Psoas muscle (tissue), 8 donors: ENCODE results near the gene VAV3. TPM values are rescaled to one million over a fixed set of nuclear protein-coding genes. Genes with fewer than 3 reads are reported as not detected.

Source experiments
- ATAC-seq, 4 donors: fragments of 200-7000 bp; cut with Tn5 transposase; one replicate each; pipeline ENCODE4 v1.9.1; 2020; ENCODE audit warnings: moderate library complexity in 3 of 4, mild to moderate bottlenecking in 2 of 4
- DNase-seq, 2 donors: peaks; one replicate each; pipeline ENCODE4 v3.0.0-alpha.2; 2020
- H3K27ac ChIP-seq: fragments of 200-600 bp; one replicate; pipeline ENCODE4 v1.8.0; 2022
- H3K27me3 ChIP-seq, 3 donors: fragments of 200-600 bp in 1 of 3; one replicate each; pipeline versions ENCODE4 v1.6.1 to v1.8.0; 2013 to 2022; ENCODE audit warnings: low read length in 2 of 3, mild to moderate bottlenecking in 2 of 3, moderate library complexity in 1 of 3; ENCODE audit not compliant: insufficient read depth in 3 of 3
- H3K36me3 ChIP-seq, 2 donors: fragments of 200-600 bp in 1 of 2; one replicate each; pipeline versions ENCODE4 v1.6.1 to v1.8.0; 2013 to 2022; ENCODE audit warnings: low read depth in 1 of 2, mild to moderate bottlenecking in 1 of 2, moderate library complexity in 1 of 2; ENCODE audit not compliant: insufficient read depth in 1 of 2
- H3K4me1 ChIP-seq: fragments of 200-600 bp; one replicate; pipeline ENCODE4 v1.8.0; 2022
- H3K4me3 ChIP-seq: fragments of 200-600 bp; one replicate; pipeline ENCODE4 v1.8.0; 2022; ENCODE audit warnings: mild to moderate bottlenecking
- H3K9me3 ChIP-seq: fragments of 200-600 bp; one replicate; pipeline ENCODE4 v1.8.0; 2022
- WGBS, 3 donors: extraction: QIAGEN DNeasy Blood & Tissue Kit; methylation state at CpG; one replicate each; pipeline versions ENCODE4 v1.1.6 to v1.1.7; 2013; 5-methylcytosine and 5-hydroxymethylcytosine counted together
- intact Hi-C, 2 donors: fragments of 100-400 bp; cut with DNase I; formaldehyde crosslinking; loops; one replicate each; pipeline versions ENCODE4 v1.11.0 to v1.14.2; 2022
- polyA plus RNA-seq, 3 donors: library from polyadenylated mRNA; stranded (reverse); fragments of 200-250 nt; gene quantifications; one replicate each; pipeline ENCODE4 v1.2.3, GENCODE V29; 2013
- total RNA-seq, 4 donors: library from RNA; stranded (reverse); fragmentation: NEBNext Ultra II Directional in 2 of 4; extraction: Animal tissue kit (Norgen Biotek cat#: 25700) in 2 of 4; gene quantifications; one replicate each; pipeline versions ENCODE4 v1.2.1 to v1.2.4, GENCODE V29; 2021 to 2023
- TF ChIP-seq, protein P1 (sequence below): fragments of 200-600 bp; IDR thresholded peaks from one replicate; pipeline ENCODE4 v1.8.0; 2022; ENCODE audit warnings: antibody characterized with exemption
- donor health status: healthy with polysubstance abuse.
- donor health status: DM: no; HTN: no; CAD: no; lungs with moderate emphysema.
- donor health status: Bipolar disorder and iron deficiency.
- donor health status: healthy.
- donor health status: DM: yes; HTN: yes; CAD: no.
- donor health status: DM: no; HTN: no; CAD: no.
- donor health status: DM: no; HTN: no; CAD: no.
- donor health status: DM: yes; HTN: yes; CAD: no.

The VAV3 gene
- total and polyA plus RNA-seq, 7 donors = 0.28 to 1.7 (median 0.72) TPM

DNA sequence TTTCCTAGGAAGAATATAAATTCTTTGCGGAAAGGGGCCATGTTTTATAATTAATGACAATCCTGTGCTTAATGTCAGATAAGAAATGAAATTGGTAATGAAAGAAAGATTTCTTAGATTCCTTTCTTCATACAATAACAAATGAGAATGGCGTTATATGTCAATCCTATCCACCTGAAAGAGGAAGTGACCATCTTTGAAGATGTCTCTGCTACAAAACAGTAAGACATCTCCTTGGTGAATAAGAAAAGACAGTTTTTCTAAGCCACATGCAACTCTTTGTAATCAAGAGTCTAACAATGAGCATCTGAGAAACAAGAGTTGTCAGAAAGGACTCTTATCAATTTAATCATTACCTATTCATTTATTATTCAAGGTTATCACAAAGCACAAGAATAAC lies 286.0 kb downstream of the VAV3 start:
- TF ChIP-seq, protein P1, sequence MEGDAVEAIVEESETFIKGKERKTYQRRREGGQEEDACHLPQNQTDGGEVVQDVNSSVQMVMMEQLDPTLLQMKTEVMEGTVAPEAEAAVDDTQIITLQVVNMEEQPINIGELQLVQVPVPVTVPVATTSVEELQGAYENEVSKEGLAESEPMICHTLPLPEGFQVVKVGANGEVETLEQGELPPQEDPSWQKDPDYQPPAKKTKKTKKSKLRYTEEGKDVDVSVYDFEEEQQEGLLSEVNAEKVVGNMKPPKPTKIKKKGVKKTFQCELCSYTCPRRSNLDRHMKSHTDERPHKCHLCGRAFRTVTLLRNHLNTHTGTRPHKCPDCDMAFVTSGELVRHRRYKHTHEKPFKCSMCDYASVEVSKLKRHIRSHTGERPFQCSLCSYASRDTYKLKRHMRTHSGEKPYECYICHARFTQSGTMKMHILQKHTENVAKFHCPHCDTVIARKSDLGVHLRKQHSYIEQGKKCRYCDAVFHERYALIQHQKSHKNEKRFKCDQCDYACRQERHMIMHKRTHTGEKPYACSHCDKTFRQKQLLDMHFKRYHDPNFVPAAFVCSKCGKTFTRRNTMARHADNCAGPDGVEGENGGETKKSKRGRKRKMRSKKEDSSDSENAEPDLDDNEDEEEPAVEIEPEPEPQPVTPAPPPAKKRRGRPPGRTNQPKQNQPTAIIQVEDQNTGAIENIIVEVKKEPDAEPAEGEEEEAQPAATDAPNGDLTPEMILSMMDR = no peak
- no peaks in the 10 kb centered on the region for H3K27me3 ChIP-seq
- H3K9me3 ChIP-seq = peaks cover 11% of the 10 kb centered on the region
- H3K36me3 ChIP-seq = no peaks in the 10 kb centered on the region
- no peak overlapping the region for H3K27ac ChIP-seq
- intact Hi-C loops = no loop called here
- H3K4me1 ChIP-seq = no peaks in the 10 kb centered on the region
- WGBS, 3 donors = 92 to 94% (median 92%) methylated on average over 2 of the region's 2 CpGs
- ATAC-seq (no peak), DNase-seq (no peak)
- no peak overlapping the region for H3K4me3 ChIP-seq

DNA sequence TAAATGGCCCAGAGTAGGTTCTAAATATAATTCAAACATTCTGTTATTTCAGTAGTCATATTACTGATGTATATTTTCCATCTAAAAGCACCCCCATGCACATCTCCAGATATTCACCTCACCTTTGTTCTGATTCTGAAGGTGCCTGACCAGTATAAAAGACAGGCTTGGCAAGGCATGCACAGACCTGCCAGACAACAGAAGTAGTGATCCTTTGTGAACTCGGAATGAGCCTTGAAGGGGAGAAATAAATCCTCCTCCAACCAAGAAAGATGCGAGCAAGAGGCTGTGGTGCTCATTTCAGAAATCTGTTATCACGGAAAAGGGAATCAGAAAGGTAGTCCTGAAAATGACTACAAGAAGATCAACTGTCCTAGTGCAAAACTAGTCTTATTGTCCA lies 287.3 kb downstream of the VAV3 start:
- Histone ChIP-seq H3K4me1 (no peaks in the 10 kb centered on the region), H3K4me3 (no peak overlapping the region), H3K27ac (no peak overlapping the region), H3K9me3 (peaks cover 11% of the 10 kb centered on the region), H3K27me3 (no peaks in the 10 kb centered on the region), H3K36me3 (no peaks in the 10 kb centered on the region)
- DNase-seq = no peak
- intact Hi-C loops = no loop called here
- ATAC-seq = no peak
- WGBS, 3 donors = 73 to 78% (median 75%) methylated on average over 3 of the region's 3 CpGs
- TF ChIP-seq, protein P1 = no peak

DNA sequence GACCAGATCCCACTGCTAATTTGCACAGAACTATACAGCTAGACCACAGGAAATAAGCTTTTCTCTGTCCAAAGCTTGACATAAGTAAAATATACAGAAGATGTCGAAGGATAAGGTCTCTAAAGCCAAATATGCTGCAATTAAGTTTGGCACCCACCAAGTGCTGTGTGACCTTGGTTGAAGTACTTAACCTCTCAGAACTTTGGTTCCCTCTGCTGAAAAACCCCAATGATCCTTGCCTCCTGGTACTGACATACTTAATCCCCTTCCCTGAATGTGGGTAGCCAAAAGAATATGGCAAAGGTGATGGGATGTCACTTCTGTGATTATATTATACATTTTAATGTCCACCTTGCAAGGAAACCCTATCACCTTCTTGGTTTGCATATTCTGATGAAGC lies 290.5 kb downstream of the VAV3 start:
- DNase-seq (no peak), ATAC-seq (no peak)
- H3K36me3 ChIP-seq = no peaks in the 10 kb centered on the region
- no peaks in the 10 kb centered on the region for H3K4me1 ChIP-seq
- no peak overlapping the region for H3K27ac ChIP-seq
- peaks cover 11% of the 10 kb centered on the region for H3K9me3 ChIP-seq
- H3K4me3 ChIP-seq = no peak overlapping the region
- TF ChIP-seq, protein P1 = no peak
- intact Hi-C loops = no loop called here
- WGBS, 3 donors = 76 to 85% (median 76%) methylated on average over 1 of the region's 1 CpG
- H3K27me3 ChIP-seq = no peaks in the 10 kb centered on the region

DNA sequence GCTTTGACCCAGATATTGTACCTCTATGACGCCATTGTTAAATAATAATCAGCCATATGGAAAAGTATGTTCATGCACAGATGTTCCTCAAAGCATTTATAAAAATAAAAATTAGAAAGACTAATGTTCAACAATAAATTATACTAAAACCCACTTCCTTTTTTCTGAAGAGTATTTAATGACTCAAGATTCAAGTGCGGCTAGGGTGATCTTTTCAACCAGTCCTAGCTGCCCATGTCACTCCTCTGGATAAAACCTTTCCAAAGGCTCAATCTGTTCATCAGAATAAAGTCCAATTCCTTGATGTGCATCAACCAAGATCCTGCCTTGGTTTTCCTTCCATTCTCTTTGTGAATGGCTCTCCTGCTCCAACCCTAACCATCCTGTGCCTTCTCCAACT lies 292.0 kb downstream of the VAV3 start:
- Histone ChIP-seq H3K27ac (no peak overlapping the region), H3K4me1 (no peaks in the 10 kb centered on the region), H3K36me3 (no peaks in the 10 kb centered on the region), H3K4me3 (no peak overlapping the region), H3K9me3 (peaks cover 11% of the 10 kb centered on the region), H3K27me3 (no peaks in the 10 kb centered on the region)
- DNase-seq (no peak), ATAC-seq (no peak)
- intact Hi-C loops = no loop called here
- WGBS, 3 donors = 86 to 90% (median 87%) methylated on average over 2 of the region's 2 CpGs
- TF ChIP-seq, protein P1 = no peak

DNA sequence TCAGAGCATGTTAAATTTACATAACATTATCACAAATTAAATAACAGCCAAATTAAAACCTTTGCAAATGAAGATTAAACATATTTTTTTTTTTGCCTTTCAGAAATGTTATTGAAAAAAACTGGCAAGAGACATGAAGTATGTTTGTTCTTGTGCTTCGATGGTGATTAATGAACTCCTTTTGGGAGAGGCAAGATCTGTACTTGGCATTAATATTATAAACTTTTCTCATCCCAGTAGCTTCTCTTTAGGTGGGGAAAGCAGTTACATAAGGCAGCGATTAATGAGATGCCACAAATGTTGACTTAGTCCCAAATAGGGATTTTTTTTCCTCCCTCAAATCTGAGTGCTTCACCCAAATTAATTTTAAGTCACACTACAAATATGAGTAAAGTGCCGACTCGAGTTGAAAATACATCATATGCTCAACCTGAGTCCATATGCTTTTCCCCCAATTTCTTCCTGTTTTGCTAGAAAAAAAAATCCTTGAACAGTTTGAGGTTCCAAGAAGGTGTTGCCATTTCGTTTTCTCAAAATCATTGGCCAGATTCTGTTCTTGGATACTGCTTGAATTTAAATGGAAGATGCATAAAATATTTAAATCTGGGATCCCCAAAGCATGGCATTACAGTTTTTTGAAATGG lies 294.5 kb downstream of the VAV3 start:
- Histone ChIP-seq H3K9me3 (peaks cover 11% of the 10 kb centered on the region), H3K4me1 (no peaks in the 10 kb centered on the region), H3K4me3 (no peak overlapping the region), H3K36me3 (no peaks in the 10 kb centered on the region), H3K27ac (no peak overlapping the region), H3K27me3 (no peaks in the 10 kb centered on the region)
- intact Hi-C loops = no loop called here
- TF ChIP-seq, protein P1 = no peak
- no peak for ATAC-seq
- DNase-seq = no peak
- WGBS, 3 donors = 40 to 56% (median 41%) methylated on average over 5 of the region's 5 CpGs
